Osteoblast (primary cell): ENCODE measurements around the gene FMOD. TPM values are rescaled to one million over a fixed set of nuclear protein-coding genes. Genes with fewer than 3 reads are reported as not detected.

ENCODE experiments used
- DNase-seq: peaks from one replicate; pipeline ENCODE4 v3.0.0; 2011; ENCODE audit warnings: low spot score, mixed read lengths; ENCODE audit not compliant: insufficient read length; ENCODE audit errors: missing footprints
- H2AFZ ChIP-seq: 2 replicates; pipeline ENCODE4 v1.6.0; 2011; ENCODE audit warnings: mild to moderate bottlenecking, low read length
- H3K27ac ChIP-seq: 2 replicates; pipeline ENCODE4 v1.5.1; 2011; ENCODE audit warnings: mild to moderate bottlenecking, low read depth, low read length, moderate library complexity
- H3K27me3 ChIP-seq: 2 replicates; pipeline ENCODE4 v1.6.0; 2012; ENCODE audit warnings: mild to moderate bottlenecking, control low read depth, inconsistent platforms, low read length, moderate library complexity; ENCODE audit not compliant: insufficient read depth
- H3K36me3 ChIP-seq: 2 replicates; pipeline ENCODE4 v1.5.1; 2011; ENCODE audit warnings: mild to moderate bottlenecking, low read length, control low read depth, moderate library complexity; ENCODE audit not compliant: insufficient read depth
- H3K4me1 ChIP-seq: 2 replicates; pipeline ENCODE4 v1.5.1; 2011; ENCODE audit warnings: mild to moderate bottlenecking, low read length, control low read depth, moderate library complexity; ENCODE audit not compliant: insufficient read depth
- H3K4me2 ChIP-seq: 2 replicates; pipeline ENCODE4 v1.6.0; 2011; ENCODE audit warnings: mild to moderate bottlenecking, low read length; ENCODE audit not compliant: insufficient read depth
- H3K4me3 ChIP-seq: fragments of 200-600 bp; sonication (generic); 3 replicates; pipeline ENCODE4 v1.5.1; 2012; ENCODE audit warnings: mild to moderate bottlenecking, low read length, inconsistent platforms; ENCODE audit not compliant: insufficient read depth
- H3K79me2 ChIP-seq: 2 replicates; pipeline ENCODE4 v1.6.0; 2012; ENCODE audit warnings: mild to moderate bottlenecking, low read length, control low read depth, inconsistent platforms; ENCODE audit not compliant: insufficient read depth
- H3K9me3 ChIP-seq: 2 replicates; pipeline ENCODE4 v1.5.1; 2011; ENCODE audit warnings: low read depth, low read length, control low read depth
- H4K20me1 ChIP-seq: 2 replicates; pipeline ENCODE4 v1.6.0; 2012; ENCODE audit warnings: mild to moderate bottlenecking, low read length, control low read depth; ENCODE audit not compliant: insufficient read depth
- total RNA-seq: library from RNA; depleted of rRNA; stranded (reverse); fragments of >200 nt; gene quantifications from 2 replicates; pipeline ENCODE4 v1.2.3, GENCODE V29; 2012
- TF ChIP-seq, protein P1 (sequence below): IDR thresholded peaks from 2 replicates; pipeline ENCODE4 v1.5.1; 2011; ENCODE audit warnings: mild to moderate bottlenecking, low read depth, low read length, moderate library complexity; ENCODE audit errors: extremely low read depth

FMOD gene
- total RNA-seq, 1 donor: 2.9 TPM

DNA sequence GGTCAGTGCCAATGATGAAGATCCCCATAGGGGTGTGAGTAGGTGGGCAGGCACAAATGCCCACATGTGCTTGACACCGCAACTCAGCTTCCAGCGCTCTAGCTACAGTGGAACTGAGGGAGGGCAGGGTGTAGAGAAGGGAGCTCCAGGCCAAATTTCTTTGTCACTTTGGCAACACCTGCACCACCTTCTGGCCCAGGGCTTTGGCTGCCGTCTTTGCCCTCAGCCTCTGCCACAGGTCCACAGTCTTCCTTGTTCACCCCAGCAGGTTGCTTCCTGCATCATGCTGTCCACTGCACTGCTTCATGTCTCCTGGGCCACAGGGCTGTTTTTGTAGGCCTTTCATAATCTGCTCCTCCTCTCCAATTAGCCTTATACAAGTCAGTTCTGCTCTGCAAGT, 20.4 kb upstream of the FMOD start:
- Histone ChIP-seq H3K27me3 (peaks cover 9% of the 10 kb centered on the region), H3K27ac (no peak overlapping the region), H3K4me3 (no peak overlapping the region), H3K36me3 (no peaks in the 10 kb centered on the region), H3K4me1 (no peaks in the 10 kb centered on the region), H4K20me1 (no peaks in the 10 kb centered on the region), H2AFZ (no peak overlapping the region), H3K4me2 (no peak overlapping the region), H3K79me2 (no peaks in the 10 kb centered on the region), H3K9me3 (no peaks in the 10 kb centered on the region)
- TF ChIP-seq, protein P1, sequence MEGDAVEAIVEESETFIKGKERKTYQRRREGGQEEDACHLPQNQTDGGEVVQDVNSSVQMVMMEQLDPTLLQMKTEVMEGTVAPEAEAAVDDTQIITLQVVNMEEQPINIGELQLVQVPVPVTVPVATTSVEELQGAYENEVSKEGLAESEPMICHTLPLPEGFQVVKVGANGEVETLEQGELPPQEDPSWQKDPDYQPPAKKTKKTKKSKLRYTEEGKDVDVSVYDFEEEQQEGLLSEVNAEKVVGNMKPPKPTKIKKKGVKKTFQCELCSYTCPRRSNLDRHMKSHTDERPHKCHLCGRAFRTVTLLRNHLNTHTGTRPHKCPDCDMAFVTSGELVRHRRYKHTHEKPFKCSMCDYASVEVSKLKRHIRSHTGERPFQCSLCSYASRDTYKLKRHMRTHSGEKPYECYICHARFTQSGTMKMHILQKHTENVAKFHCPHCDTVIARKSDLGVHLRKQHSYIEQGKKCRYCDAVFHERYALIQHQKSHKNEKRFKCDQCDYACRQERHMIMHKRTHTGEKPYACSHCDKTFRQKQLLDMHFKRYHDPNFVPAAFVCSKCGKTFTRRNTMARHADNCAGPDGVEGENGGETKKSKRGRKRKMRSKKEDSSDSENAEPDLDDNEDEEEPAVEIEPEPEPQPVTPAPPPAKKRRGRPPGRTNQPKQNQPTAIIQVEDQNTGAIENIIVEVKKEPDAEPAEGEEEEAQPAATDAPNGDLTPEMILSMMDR: no peak
- DNase-seq: no peak

GRCh38 chr1:203369666-203370065, 18.7 kb upstream of the FMOD start:
- Histone ChIP-seq H2AFZ (no peak overlapping the region), H3K36me3 (no peaks in the 10 kb centered on the region), H3K27ac (no peak overlapping the region), H3K4me1 (no peaks in the 10 kb centered on the region), H3K79me2 (no peaks in the 10 kb centered on the region), H4K20me1 (no peaks in the 10 kb centered on the region), H3K4me2 (no peak overlapping the region), H3K4me3 (no peak overlapping the region), H3K27me3 (peaks cover 23% of the 10 kb centered on the region), H3K9me3 (no peaks in the 10 kb centered on the region)
- TF ChIP-seq, protein P1: no peak
- no peak for DNase-seq

DNA sequence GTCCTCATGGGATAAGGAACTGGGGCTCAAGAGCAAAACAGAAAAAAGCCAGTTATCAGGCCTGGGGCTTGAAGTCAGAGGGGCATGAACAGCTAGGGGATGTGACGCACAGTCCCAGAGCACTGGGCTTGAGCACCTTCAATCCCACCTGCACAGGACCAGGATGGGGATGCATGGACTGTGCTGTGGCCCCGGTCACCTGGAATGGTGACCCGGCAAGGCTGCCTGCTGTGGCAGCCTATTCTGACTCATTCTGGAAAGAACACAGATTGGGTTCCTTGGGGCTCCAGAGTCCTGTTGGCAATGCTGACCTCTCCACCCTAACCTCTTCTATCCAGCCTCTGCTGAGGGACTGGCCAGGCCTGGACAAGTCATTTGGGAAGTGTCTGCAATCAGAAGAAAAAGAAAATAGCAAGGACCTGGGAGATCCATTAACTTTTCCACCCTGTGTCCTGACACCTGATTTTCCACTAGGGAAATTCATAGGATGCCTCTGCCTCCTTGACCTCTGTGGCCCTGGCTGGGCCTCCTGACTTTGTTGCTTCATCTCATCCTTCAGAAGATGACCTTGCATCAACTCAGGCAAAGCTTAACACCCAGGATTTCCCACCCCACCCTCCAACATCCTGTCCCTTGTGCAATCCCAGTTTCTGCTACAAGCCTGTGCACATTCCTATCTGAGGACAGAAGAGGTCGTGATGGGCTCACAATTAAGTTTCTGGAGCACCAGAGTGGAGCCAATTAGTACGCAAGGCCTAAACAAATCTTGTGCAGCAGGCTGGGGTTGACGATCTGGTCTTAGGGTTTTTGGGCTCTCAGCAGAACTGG, 17.9 kb upstream of the FMOD start:
- Histone ChIP-seq H2AFZ (no peak overlapping the region), H3K36me3 (no peaks in the 10 kb centered on the region), H4K20me1 (no peaks in the 10 kb centered on the region), H3K4me3 (no peak overlapping the region), H3K27ac (no peak overlapping the region), H3K27me3 (peaks cover 26% of the 10 kb centered on the region), H3K4me2 (no peak overlapping the region), H3K4me1 (no peaks in the 10 kb centered on the region), H3K79me2 (no peaks in the 10 kb centered on the region), H3K9me3 (no peaks in the 10 kb centered on the region)
- TF ChIP-seq, protein P1: peak; percentile 43
- DNase-seq: peak; percentile 65

GRCh38 chr1:203367057-203367456, 16.1 kb upstream of the FMOD start:
- Histone ChIP-seq H2AFZ (no peak overlapping the region), H3K4me1 (no peaks in the 10 kb centered on the region), H3K27ac (no peak overlapping the region), H4K20me1 (no peaks in the 10 kb centered on the region), H3K4me3 (no peak overlapping the region), H3K36me3 (no peaks in the 10 kb centered on the region), H3K79me2 (no peaks in the 10 kb centered on the region), H3K27me3 (peaks cover 22% of the 10 kb centered on the region), H3K9me3 (no peaks in the 10 kb centered on the region), H3K4me2 (no peak overlapping the region)
- DNase-seq: no peak
- TF ChIP-seq, protein P1: no peak
